Measurements from ENCODE around the gene TMEM185B. TPM values are rescaled to one million over a fixed set of nuclear protein-coding genes. Genes with fewer than 3 reads are reported as not detected.
"Not testable (repeated sequence)": the region's sequence is repeated elsewhere in the genome, so short reads cannot be mapped to it uniquely, and the experiment has no call there.

The TMEM185B gene
- total and polyA plus RNA-seq, 8 donors = 18.7 to 29.1 (median 24.8) TPM

GRCh38 chr2:120261387-120262006 is 38.3 kb upstream of the TMEM185B start:
- DNase-seq (no peak), ATAC-seq (no peak)
- peaks cover 11 to 85% of the 10 kb centered on the region in 2 donors for H3K4me1 ChIP-seq
- no peak overlapping the region for H3K4me3 ChIP-seq
- intact Hi-C loops (cut with DNase I) = no loop called here
- peaks cover 0 to 3% of the 10 kb centered on the region in 2 donors for H3K9me3 ChIP-seq
- no peaks in the 10 kb centered on the region for H3K36me3 ChIP-seq
- no peak overlapping the region for H3K27ac ChIP-seq
- no peaks in the 10 kb centered on the region for H3K27me3 ChIP-seq
- TF ChIP-seq CTCF (IDR thresholded peaks at IDR 0.05) = no peak

DNA sequence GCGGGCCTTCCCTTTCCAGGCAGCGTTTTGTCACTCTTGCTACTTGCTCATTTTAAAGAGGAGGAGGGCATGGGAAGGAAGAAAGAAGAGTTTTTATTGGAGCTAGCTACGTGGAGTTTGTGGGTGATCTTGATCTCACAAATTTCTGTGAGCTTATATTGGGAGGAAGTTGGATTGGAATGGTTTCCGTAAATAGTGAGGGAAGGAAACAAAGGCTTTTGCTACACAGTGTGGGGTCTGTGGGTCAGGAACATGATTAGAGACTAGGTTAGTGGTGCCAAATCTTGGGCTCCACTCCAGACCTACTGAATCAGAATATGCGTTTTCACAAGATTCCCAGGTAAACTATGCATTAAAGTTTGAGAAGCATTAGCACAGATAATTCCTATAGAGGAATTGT is 37.5 kb upstream of the TMEM185B start:
- ATAC-seq (no peak), DNase-seq (no peak)
- Histone ChIP-seq H3K36me3 (no peaks in the 10 kb centered on the region), H3K27me3 (no peaks in the 10 kb centered on the region), H3K27ac (peak overlapping the region in 1 of 2 donors; percentile 35), H3K9me3 (peaks cover 0 to 3% of the 10 kb centered on the region in 2 donors), H3K4me1 (peaks cover 11 to 86% of the 10 kb centered on the region in 2 donors), H3K4me3 (no peak overlapping the region)
- TF ChIP-seq CTCF (IDR thresholded peaks at IDR 0.05) = no peak
- intact Hi-C loops (cut with DNase I) = no loop called here

GRCh38 chr2:120259939-120260338 is 36.7 kb upstream of the TMEM185B start:
- H3K4me3 ChIP-seq; intact Hi-C loops (cut with DNase I); DNase-seq; ATAC-seq; H3K9me3 ChIP-seq; H3K36me3 ChIP-seq; H3K27me3 ChIP-seq: not testable (repeated sequence)
- peak overlapping the region in 1 of 2 donors; percentile 35 for H3K27ac ChIP-seq
- H3K4me1 ChIP-seq = peaks cover 16 to 86% of the 10 kb centered on the region in 2 donors

GRCh38 chr2:120258196-120258595 is 35.0 kb upstream of the TMEM185B start:
- no peaks in the 10 kb centered on the region for H3K36me3 ChIP-seq
- intact Hi-C loops (cut with DNase I) = no loop called here
- no peak for DNase-seq
- no peak for TF ChIP-seq CTCF (IDR thresholded peaks at IDR 0.05)
- no peak overlapping the region for H3K4me3 ChIP-seq
- peaks cover 0 to 3% of the 10 kb centered on the region in 2 donors for H3K9me3 ChIP-seq
- no peak for ATAC-seq
- H3K27me3 ChIP-seq = no peaks in the 10 kb centered on the region
- peaks cover 20 to 81% of the 10 kb centered on the region in 2 donors for H3K4me1 ChIP-seq
- peak overlapping the region in 1 of 2 donors; percentile 67 for H3K27ac ChIP-seq

GRCh38 chr2:120257522-120257921 is 34.3 kb upstream of the TMEM185B start:
- TF ChIP-seq CTCF (IDR thresholded peaks at IDR 0.05) = no peak
- peaks cover 20 to 74% of the 10 kb centered on the region in 2 donors for H3K4me1 ChIP-seq
- H3K9me3 ChIP-seq = peaks cover 0 to 3% of the 10 kb centered on the region in 2 donors
- H3K36me3 ChIP-seq = no peaks in the 10 kb centered on the region
- H3K4me3 ChIP-seq = no peak overlapping the region
- intact Hi-C loops (cut with DNase I) = no loop called here
- H3K27me3 ChIP-seq = no peaks in the 10 kb centered on the region
- peak overlapping the region in 1 of 2 donors; percentile 67 for H3K27ac ChIP-seq
- ATAC-seq (no peak), DNase-seq (peak in 1 of 4 donors; percentile 25)

GRCh38 chr2:120256651-120257000 is 33.4 kb upstream of the TMEM185B start:
- intact Hi-C loops (cut with DNase I) = no loop called here
- ATAC-seq = no peak
- no peak for TF ChIP-seq CTCF (IDR thresholded peaks at IDR 0.05)
- Histone ChIP-seq H3K9me3 (peaks cover 0 to 3% of the 10 kb centered on the region in 2 donors), H3K36me3 (no peaks in the 10 kb centered on the region), H3K27me3 (no peaks in the 10 kb centered on the region), H3K4me1 (peaks cover 20 to 71% of the 10 kb centered on the region in 2 donors), H3K4me3 (no peak overlapping the region), H3K27ac (peak overlapping the region in 1 of 2 donors; percentile 67)
- DNase-seq = no peak
